ENCODE results near the gene HNRNPUL1.
A peak's percentile ranks its signal among the peaks of the same experiment; 100 is the strongest.
"Not testable (repeated sequence)": the region's sequence is repeated elsewhere in the genome, so short reads cannot be mapped to it uniquely, and the experiment has no call there.

The HNRNPUL1 gene

GRCh38 chr19:41226053-41226873, 37.9 kb upstream of the HNRNPUL1 start:
- DNase-seq (ENCODE audit: insufficient read length, low spot score) (peak; percentile 88), FAIRE-seq (no peak)
- TF ChIP-seq POLR2A (IDR thresholded peaks at IDR 0.05; ENCODE audit: low read depth, low read length), result peak; percentile 30; the same call in 1 of the 2 replicates

- no peak for DNase-seq (ENCODE audit: insufficient read length, low spot score)
- no peak for FAIRE-seq
- TF ChIP-seq POLR2A (IDR thresholded peaks at IDR 0.05; ENCODE audit: low read depth, low read length), result no peak
Measured at GRCh38 chr19:41226874-41227390, 37.2 kb upstream of the HNRNPUL1 start.

GRCh38 chr19:41228486-41228885, 35.7 kb upstream of the HNRNPUL1 start:
- TF ChIP-seq POLR2A (IDR thresholded peaks at IDR 0.05; ENCODE audit: low read depth, low read length), result no peak
- FAIRE-seq (no peak), DNase-seq (ENCODE audit: insufficient read length, low spot score) (no peak)

DNA sequence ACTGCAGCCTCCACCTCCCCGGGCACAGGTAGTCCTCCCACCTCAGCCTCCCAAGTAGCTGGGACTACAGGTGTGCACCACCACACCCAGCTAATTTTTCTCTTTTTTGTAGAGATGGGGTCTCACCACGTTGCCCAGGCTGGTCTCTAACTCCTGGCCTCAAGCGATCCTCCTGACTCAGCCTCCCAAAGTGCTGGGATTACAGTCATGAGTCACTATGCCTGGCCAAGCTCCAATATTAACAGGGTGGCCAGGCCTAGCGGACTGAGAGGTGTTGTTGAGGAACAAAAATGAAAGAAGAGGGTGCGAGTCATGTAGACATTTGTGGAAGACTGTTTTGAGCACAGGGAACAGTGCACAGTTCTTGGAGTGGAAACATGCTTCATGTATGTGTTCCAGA, 34.8 kb upstream of the HNRNPUL1 start:
- DNase-seq (ENCODE audit: insufficient read length, low spot score), result peak; percentile 65
- FAIRE-seq, result not testable (repeated sequence)

- no peak for TF ChIP-seq POLR2A (IDR thresholded peaks at IDR 0.05; ENCODE audit: low read depth, low read length)
- FAIRE-seq, result no peak
Measured at GRCh38 chr19:41230067-41230857, 33.9 kb upstream of the HNRNPUL1 start.

DNA sequence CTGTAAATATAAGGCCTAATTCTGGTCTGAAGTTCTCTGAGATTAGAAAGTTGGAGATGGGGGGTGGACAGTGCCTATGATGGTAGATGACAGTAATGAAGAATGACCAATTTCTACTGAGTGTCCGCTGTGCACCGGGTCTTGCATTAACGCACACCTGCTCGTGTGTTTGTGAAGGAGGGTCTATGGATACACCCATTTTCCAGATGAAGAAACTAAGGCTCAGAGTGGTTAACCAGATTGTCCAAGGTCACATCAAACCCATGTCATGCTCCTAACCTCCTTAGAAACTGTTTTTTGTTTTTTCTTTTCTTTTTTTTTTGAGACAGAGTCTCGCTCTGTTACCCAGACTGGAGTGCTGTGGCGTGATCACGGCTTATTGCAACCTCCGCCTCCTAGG, 31.5 kb upstream of the HNRNPUL1 start:
- DNase-seq (ENCODE audit: insufficient read length, low spot score) (no peak), FAIRE-seq (no peak)
- TF ChIP-seq POLR2A (IDR thresholded peaks at IDR 0.05; ENCODE audit: low read depth, low read length), result no peak

More at GRCh38 chr19:41230067-41230857, 33.9 kb upstream of the HNRNPUL1 start:
- DNase-seq (ENCODE audit: insufficient read length, low spot score), result no peak

DNA sequence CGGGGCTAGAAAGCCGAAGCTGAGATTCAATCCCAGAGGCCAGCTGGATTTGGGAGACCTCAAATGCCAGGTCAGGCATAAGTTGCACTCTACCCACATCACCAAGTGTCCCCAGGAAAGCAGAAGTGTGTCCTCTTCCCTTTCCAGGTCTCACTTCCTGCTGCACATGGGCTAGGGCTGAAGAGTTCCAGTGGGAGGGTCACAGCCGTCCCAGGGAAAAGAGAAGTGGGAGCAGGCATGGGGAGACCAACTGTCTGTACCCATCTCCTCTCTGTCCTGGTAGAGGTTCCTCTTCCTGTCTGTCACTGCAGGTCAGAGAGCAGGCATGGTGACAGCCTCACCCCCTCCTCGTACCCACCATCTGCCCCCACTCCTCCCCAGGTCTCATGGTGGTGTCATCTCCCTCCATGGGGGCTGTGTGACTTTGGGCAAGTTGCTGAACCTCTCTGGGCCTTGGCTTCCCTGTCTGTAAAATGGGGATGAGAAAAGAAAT, 30.4 kb upstream of the HNRNPUL1 start:
- DNase-seq (ENCODE audit: insufficient read length, low spot score), result no peak
- TF ChIP-seq POLR2A (IDR thresholded peaks at IDR 0.05; ENCODE audit: low read depth, low read length), result no peak
- no peak for FAIRE-seq

DNA sequence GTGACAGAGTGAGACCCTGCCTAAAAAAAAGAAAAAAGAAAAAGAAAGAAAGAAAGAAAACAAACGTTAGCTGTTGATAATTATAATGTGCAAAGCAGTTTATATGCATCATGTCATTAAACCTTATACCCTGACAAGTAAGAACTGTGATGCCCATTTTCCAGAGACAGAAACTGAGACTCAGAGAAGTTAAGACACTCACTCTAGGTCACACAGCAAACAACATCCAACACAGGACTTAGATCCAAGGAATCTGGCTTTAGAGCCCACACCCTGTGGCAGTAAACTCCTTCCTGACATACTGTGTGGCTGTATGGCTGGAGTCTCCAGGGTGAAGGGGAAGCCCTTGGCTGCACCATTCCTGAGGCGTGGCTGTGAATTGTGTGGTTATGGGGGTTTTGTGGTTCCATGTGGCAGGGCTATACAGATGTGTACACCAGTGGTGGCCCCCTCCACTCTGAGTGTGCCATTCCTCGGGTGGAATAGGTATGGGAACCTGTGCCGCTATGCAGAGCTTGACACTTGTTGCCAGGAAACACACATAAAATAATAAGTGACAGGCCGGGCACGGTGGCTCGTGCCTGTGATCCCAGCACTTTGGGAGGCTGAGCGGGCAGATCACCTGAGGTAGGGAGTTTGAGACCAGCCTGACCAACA, 29.5 kb upstream of the HNRNPUL1 start:
- DNase-seq (ENCODE audit: insufficient read length, low spot score) (no peak), FAIRE-seq (no peak)
- TF ChIP-seq POLR2A (IDR thresholded peaks at IDR 0.05; ENCODE audit: low read depth, low read length), result no peak

DNA sequence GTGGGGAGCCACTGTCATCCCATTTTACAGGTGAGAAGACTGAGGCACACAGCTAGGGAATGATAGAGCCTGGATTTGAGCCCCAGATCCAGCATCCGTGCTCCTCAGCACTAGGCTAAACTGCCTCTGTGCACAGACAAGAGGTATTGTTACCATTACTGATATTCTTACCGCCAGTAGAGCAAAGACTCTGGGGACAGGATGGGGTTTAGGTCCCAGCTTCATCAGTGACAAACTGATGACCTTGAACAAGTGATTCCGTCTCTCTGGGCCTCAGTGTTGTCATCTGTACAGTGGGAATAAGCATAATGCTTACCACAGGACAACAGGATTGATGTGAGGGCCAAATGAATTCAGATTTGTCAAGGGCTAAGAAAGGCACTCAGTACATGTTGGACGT, 28.7 kb upstream of the HNRNPUL1 start:
- TF ChIP-seq POLR2A (IDR thresholded peaks at IDR 0.05; ENCODE audit: low read depth, low read length), result no peak
- no peak for DNase-seq (ENCODE audit: insufficient read length, low spot score)
- FAIRE-seq, result no peak

- TF ChIP-seq POLR2A (IDR thresholded peaks at IDR 0.05; ENCODE audit: low read depth, low read length), result no peak
- FAIRE-seq, result no peak
Measured at GRCh38 chr19:41238244-41238643, 25.9 kb upstream of the HNRNPUL1 start.

DNA sequence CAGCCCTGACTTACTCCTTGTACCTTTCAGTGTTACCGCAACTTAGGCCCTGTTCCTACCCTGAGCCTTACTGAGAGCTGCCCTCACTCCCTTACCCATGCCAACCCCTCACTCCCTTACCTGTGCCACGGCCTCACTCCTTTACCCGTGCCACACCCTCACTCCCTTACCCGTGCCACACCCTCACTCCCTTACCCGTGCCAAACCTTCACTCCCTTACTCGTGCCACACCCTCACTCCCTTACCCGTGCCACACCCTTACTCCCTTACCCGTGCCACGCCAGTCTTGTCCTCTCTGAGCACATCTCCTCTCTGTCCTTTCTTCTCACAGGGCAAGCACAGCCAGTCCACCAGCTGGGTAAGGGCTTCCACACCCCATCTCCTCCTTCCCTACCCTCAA, 24.8 kb upstream of the HNRNPUL1 start:
- DNase-seq (ENCODE audit: insufficient read length, low spot score), result no peak
- TF ChIP-seq POLR2A (IDR thresholded peaks at IDR 0.05; ENCODE audit: low read depth, low read length), result no peak
- FAIRE-seq, result no peak

More at GRCh38 chr19:41238244-41238643, 25.9 kb upstream of the HNRNPUL1 start:
- DNase-seq (ENCODE audit: insufficient read length, low spot score), result no peak

DNA sequence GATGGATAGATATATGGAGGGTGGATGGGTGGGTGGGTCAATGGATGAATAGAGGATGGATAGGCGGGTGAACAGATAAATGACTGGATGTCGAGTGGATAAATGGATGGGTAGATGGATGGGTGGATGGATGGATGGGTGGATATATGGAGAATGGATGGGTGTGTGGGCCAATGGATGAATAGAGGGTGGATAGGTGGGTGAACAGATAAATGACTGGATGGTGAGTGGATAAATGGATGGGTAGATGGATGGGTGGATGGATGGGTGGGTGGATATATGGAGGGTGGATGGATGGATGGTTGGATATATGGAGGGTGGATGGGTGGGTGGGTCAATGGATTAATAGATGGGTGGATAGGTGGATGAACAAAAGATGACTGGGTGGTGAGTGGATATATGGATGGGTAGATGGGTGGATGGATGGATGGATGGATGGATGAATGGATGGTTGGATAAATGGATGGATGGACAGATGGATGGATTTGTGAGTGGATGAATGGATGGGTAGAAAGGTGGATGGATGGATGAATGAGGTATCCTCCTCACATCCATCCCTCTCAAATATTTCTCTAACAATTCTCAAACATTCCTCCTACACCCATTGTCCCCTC, 24.1 kb upstream of the HNRNPUL1 start:
- TF ChIP-seq POLR2A (IDR thresholded peaks at IDR 0.05; ENCODE audit: low read depth, low read length), result no peak
- FAIRE-seq (no peak), DNase-seq (ENCODE audit: insufficient read length, low spot score) (no peak)

GRCh38 chr19:41241859-41242258, 22.3 kb upstream of the HNRNPUL1 start:
- TF ChIP-seq POLR2A (IDR thresholded peaks at IDR 0.05; ENCODE audit: low read depth, low read length), result no peak
- DNase-seq (ENCODE audit: insufficient read length, low spot score) (no peak), FAIRE-seq (no peak)

Measured in H54 (cell line).